ENCODE data around the gene CALCOCO2. TPM values are rescaled to one million over a fixed set of nuclear protein-coding genes. Genes with fewer than 3 reads are reported as not detected.

The CALCOCO2 gene, protein sequence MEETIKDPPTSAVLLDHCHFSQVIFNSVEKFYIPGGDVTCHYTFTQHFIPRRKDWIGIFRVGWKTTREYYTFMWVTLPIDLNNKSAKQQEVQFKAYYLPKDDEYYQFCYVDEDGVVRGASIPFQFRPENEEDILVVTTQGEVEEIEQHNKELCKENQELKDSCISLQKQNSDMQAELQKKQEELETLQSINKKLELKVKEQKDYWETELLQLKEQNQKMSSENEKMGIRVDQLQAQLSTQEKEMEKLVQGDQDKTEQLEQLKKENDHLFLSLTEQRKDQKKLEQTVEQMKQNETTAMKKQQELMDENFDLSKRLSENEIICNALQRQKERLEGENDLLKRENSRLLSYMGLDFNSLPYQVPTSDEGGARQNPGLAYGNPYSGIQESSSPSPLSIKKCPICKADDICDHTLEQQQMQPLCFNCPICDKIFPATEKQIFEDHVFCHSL
- total RNA-seq (2022) (96.1 and 113 TPM in 2 replicates), Bru-seq, nascent RNA (percentile 75 among the genes with signal in this experiment), BruChase-seq, experiment 1, labeled RNA remaining after a 6-hour chase (percentile 93 among the genes with signal in this experiment), BruChase-seq, experiment 2, labeled RNA remaining after a 2-hour chase (percentile 86 among the genes with signal in this experiment)
- long read RNA-seq, transcript CALCOCO2-201 (13 exons, 3,682 nt) = major isoform, 147 of 175 reads
- long read RNA-seq, partial matches to known transcripts = 10 of 175 reads
- long read RNA-seq, other reads (novel, unspliced or antisense) = 18 of 175 reads

DNA sequence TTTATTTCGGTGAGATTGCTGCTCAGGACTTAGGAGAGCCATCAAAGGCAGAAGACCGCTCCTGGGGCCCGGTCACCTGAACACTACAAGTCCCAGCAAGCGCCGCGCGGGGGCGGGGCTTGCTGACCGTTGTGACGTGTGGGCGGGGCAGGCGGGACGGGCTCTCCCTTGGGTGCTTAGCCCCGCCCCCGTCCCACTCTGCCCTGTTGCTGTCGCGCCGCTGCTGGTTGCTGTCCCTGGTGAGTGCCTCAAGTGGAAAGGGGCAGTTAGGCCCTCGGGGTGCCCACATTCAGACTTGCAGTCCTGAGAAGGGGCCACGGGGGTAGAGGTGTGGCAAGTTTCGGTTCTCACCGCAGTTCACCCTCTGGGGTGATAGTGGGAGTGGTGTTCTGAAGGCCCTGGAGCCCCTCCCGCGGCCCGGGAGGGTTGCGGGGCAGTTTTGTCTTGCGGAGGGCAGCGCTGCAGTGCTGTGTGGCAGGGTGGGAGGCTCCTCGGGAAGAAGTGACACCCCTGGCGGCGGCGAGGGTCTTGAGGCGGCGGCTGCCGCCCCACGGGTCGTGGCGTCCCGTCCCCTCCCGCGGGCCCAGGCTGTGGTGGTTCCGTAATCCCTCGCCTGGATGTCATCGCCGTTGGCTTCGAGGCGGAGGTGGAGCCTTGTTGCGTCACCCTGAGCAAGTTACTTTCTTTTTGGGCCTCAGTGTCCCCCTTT, at the start of gene CALCOCO2:
Gene CALCOCO2, plus strand, starts transcription at position 196 of the 709 bp plus-strand sequence. CDS start 10,673 bp downstream, outside the sequence.
- TF ChIP-seq, protein P1, sequence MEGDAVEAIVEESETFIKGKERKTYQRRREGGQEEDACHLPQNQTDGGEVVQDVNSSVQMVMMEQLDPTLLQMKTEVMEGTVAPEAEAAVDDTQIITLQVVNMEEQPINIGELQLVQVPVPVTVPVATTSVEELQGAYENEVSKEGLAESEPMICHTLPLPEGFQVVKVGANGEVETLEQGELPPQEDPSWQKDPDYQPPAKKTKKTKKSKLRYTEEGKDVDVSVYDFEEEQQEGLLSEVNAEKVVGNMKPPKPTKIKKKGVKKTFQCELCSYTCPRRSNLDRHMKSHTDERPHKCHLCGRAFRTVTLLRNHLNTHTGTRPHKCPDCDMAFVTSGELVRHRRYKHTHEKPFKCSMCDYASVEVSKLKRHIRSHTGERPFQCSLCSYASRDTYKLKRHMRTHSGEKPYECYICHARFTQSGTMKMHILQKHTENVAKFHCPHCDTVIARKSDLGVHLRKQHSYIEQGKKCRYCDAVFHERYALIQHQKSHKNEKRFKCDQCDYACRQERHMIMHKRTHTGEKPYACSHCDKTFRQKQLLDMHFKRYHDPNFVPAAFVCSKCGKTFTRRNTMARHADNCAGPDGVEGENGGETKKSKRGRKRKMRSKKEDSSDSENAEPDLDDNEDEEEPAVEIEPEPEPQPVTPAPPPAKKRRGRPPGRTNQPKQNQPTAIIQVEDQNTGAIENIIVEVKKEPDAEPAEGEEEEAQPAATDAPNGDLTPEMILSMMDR (IDR thresholded peaks at IDR 0.05; ENCODE audit: unreplicated experiment) = no peak
- H3K9me3 Mint-ChIP-seq (ENCODE audit: unreplicated experiment) = no peaks in the 10 kb centered on the region
- peak within 1 kb of the TSS; percentile 96 for H3K27ac Mint-ChIP-seq (ENCODE audit: low read depth, unreplicated experiment)
- CTCF ChIA-PET = interaction anchor here (0.6 to 1.7 kb wide), 7 partner anchors 17 to 200 kb away, joined by 3 to 6 read pairs (median 4); no protein-coding TSS in a partner anchor
- intact Hi-C loops (cut with micrococcal nuclease) = no loop called here
- POLR2A ChIA-PET = interaction anchor here (0.7 to 2.5 kb wide), 11 partner anchors 8 to 53 kb away, joined by 3 to 14 read pairs (median 4); partner anchors contain the start of gene TTLL6
- no peaks in the 10 kb centered on the region for H3K4me1 Mint-ChIP-seq (ENCODE audit: insufficient read depth, unreplicated experiment)
- H3K27me3 Mint-ChIP-seq (ENCODE audit: insufficient read depth, unreplicated experiment) = no peaks in the 10 kb centered on the region
- BruUV-seq (replicated peaks) = no TSS peak
- peaks cover 6% of the 10 kb centered on the region for H3K36me3 Mint-ChIP-seq (ENCODE audit: insufficient read depth, unreplicated experiment)
- peak within 1 kb of the TSS; percentile 94 for H3K4me3 Mint-ChIP-seq (ENCODE audit: unreplicated experiment)
- peak; percentile 95 for DNase-seq (ENCODE audit: unreplicated experiment)

DNA sequence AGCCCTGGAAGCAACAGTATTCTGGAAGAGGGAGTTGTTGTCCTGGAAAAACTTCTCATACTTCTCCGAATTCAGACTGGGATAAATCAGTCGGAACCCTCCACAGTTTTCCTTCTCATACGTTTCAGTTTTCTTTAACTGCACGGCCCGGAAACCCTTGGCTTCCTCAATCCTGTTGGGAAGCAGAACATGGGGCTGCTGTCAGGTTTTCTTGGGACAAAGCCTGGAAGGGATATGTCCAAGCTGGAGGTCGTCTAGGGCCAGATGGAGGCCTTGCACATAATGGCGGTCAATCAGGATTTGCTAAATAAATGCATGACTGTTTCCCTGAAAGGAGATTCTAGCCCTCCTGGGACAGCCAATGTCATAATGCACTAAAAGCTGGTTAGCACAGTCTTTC, 43.0 kb upstream of the CALCOCO2 start:
- ChIA-PET CTCF (interaction anchor here (1.7 to 7.0 kb wide), 4 partner anchors 64 to 117 kb away, joined by 8 to 81 read pairs (median 42); partner anchors contain the start of genes PRAC1 and PRAC2), POLR2A (interaction anchor here (0.6 to 0.7 kb wide), 2 partner anchors 64 to 78 kb away, joined by 3 read pairs; no protein-coding TSS in a partner anchor)
- intact Hi-C loops (cut with micrococcal nuclease) = no loop called here
- H3K27ac Mint-ChIP-seq (ENCODE audit: low read depth, unreplicated experiment) = no peak overlapping the region
- H3K27me3 Mint-ChIP-seq (ENCODE audit: insufficient read depth, unreplicated experiment) = peaks cover 48% of the 10 kb centered on the region
- no peak overlapping the region for H3K4me3 Mint-ChIP-seq (ENCODE audit: unreplicated experiment)
- BruUV-seq (replicated peaks) = no TSS peak
- no peak for DNase-seq (ENCODE audit: unreplicated experiment)
- no peaks in the 10 kb centered on the region for H3K9me3 Mint-ChIP-seq (ENCODE audit: unreplicated experiment)
- H3K4me1 Mint-ChIP-seq (ENCODE audit: insufficient read depth, unreplicated experiment) = peaks cover 9% of the 10 kb centered on the region
- TF ChIP-seq, protein P1 (IDR thresholded peaks at IDR 0.05; ENCODE audit: unreplicated experiment) = no peak
- no peaks in the 10 kb centered on the region for H3K36me3 Mint-ChIP-seq (ENCODE audit: insufficient read depth, unreplicated experiment)

DNA sequence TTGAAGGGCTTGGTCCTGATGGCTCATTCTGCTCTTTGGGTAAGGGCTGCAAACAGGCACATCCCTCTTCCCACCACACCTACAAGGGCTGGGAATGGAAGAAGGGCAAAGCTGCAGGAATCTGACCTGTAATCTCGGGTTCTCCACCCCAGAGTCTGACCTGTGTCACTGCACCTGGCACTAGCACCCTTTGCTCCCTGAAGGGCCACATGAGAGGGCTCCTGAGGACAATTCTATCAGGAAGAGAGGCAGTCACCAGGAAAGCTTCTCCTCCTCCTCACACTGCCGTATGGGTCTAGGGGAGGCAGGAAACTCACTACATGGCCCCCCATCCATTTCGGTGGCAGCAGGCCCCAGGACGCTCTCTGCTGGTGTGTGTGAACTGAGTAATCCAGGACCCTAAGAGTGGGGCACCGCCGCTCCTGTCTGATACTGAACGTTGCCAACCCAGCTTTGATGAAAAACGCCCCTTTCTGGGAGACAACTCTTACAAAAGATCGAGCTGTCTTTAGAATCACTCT, 40.2 kb upstream of the CALCOCO2 start:
- CTCF ChIA-PET = interaction anchor here (0.6 to 7.0 kb wide), 25 partner anchors 12 to 626 kb away, joined by 3 to 81 read pairs (median 5); partner anchors contain the start of genes HOXB13, PRAC1 and PRAC2
- intact Hi-C loops (cut with micrococcal nuclease) = loop anchor here (1.0 kb wide), 3 partner anchors 66 to 119 kb away; no protein-coding TSS in a partner anchor
- TF ChIP-seq, protein P1 (IDR thresholded peaks at IDR 0.05; ENCODE audit: unreplicated experiment) = no peak
- H3K9me3 Mint-ChIP-seq (ENCODE audit: unreplicated experiment) = no peaks in the 10 kb centered on the region
- no peak overlapping the region for H3K27ac Mint-ChIP-seq (ENCODE audit: low read depth, unreplicated experiment)
- no peak for DNase-seq (ENCODE audit: unreplicated experiment)
- BruUV-seq (replicated peaks) = no TSS peak
- H3K4me3 Mint-ChIP-seq (ENCODE audit: unreplicated experiment) = no peak overlapping the region
- peaks cover 52% of the 10 kb centered on the region for H3K27me3 Mint-ChIP-seq (ENCODE audit: insufficient read depth, unreplicated experiment)
- H3K4me1 Mint-ChIP-seq (ENCODE audit: insufficient read depth, unreplicated experiment) = peaks cover 9% of the 10 kb centered on the region
- H3K36me3 Mint-ChIP-seq (ENCODE audit: insufficient read depth, unreplicated experiment) = no peaks in the 10 kb centered on the region
- POLR2A ChIA-PET = interaction anchor here (0.6 to 2.8 kb wide), 4 partner anchors 66 to 120 kb away, joined by 3 to 17 read pairs (median 6); no protein-coding TSS in a partner anchor
